Measurements from ENCODE around the gene ATP6V1A.

DNA sequence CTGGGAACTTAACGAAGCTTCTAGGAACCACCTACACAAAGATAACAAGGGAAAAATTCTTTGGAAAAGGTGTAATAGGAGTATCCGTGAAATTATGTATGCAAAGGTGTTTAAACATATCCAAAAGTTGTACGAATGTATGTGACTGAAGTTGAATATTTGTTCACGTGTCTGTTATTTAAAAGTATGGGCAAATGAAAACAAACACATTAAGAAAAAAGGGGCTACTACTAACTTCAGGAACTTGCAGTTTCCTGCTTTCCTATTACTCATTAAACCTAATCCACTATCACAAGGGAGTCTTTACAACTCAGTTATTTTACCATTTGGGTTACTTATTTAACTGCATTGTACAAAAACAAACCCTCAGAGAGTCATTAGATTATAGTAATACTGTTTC is 57.8 kb downstream of the ATP6V1A start:
- no peak for TF ChIP-seq POLR2A (IDR thresholded peaks at IDR 0.05)
- TF ChIP-seq, protein P1, sequence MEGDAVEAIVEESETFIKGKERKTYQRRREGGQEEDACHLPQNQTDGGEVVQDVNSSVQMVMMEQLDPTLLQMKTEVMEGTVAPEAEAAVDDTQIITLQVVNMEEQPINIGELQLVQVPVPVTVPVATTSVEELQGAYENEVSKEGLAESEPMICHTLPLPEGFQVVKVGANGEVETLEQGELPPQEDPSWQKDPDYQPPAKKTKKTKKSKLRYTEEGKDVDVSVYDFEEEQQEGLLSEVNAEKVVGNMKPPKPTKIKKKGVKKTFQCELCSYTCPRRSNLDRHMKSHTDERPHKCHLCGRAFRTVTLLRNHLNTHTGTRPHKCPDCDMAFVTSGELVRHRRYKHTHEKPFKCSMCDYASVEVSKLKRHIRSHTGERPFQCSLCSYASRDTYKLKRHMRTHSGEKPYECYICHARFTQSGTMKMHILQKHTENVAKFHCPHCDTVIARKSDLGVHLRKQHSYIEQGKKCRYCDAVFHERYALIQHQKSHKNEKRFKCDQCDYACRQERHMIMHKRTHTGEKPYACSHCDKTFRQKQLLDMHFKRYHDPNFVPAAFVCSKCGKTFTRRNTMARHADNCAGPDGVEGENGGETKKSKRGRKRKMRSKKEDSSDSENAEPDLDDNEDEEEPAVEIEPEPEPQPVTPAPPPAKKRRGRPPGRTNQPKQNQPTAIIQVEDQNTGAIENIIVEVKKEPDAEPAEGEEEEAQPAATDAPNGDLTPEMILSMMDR (IDR thresholded peaks at IDR 0.05) = no peak

Data from tibial nerve (tissue), 3 donors.